Hematopoietic multipotent progenitor cell treated with erythropoietin and hydrocortisone succinate and interleukin-3 and kit ligand, for 17 days (in vitro differentiated cells): Measurements from ENCODE around the gene CEP112.
"Not testable (repeated sequence)": the region's sequence is repeated elsewhere in the genome, so short reads cannot be mapped to it uniquely, and the experiment has no call there.

Experiments used
- DNase-seq: peaks from one replicate; pipeline ENCODE4 v3.0.0-alpha.2; 2015; ENCODE audit warnings: low spot score

CEP112 gene

DNA sequence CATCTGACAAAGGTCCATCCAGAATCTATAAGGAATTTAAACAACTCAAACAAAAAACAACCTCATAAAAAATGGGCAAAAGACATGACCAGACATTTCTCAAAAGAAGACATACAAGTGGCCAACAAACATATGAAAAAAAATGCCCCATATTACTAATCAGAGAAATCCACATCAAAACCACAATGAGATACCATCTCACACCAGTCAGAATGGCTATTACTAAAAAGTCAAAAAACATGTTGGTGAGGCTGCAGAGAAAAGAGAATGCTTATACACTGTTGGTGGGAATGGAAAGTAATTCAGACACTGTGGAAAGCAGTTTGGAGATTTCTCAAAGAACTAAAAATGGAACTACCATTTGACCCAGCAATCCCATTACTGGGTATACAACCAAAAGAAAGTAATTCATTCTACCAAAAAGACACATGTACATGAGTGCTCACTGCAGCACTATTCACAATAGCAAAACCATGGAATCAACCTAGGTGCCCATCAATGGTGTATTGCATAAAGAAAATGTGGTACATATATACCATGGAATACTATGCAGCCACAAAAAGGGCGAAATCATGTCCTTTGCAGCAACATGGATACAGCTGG is 409.7 kb downstream of the CEP112 start:
- not testable (repeated sequence) for DNase-seq

DNA sequence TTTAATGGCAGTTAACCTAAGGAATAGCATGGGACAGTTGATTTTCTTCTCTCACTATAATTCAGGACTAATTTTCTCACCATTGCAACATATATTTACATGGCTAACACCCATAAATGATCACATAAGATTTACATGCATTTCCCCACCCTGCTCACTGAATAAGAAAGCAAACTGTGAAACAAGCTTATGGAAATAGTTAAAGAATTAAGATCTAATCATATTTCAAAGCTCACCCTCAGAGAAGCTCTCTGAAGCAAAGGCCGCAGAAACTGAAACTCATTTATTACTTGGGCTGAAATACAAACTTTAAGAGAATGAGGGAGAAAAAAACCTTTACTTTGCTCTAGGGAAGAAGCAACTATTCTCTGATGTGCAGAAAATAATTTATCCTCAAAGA is 411.8 kb downstream of the CEP112 start:
- no peak for DNase-seq

DNA sequence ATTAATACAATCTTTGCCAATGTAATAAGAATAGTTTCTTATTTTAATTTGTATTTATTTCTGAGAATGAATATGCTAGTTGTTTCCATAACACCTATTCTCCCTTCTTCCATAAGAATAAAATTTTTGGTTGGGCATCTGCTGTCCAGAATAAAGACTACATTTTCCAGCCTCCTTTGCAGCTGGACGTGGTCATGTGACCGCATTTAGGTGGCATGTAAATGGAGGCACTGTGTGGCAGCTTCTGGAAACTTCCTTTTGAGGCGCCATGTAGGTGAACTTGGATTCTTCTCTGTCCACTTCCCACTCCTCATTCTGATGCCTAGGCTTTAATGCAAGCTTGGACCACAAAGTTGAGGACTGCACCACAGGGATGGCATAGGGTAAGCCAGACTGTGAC is 415.0 kb downstream of the CEP112 start:
- no peak for DNase-seq

DNA sequence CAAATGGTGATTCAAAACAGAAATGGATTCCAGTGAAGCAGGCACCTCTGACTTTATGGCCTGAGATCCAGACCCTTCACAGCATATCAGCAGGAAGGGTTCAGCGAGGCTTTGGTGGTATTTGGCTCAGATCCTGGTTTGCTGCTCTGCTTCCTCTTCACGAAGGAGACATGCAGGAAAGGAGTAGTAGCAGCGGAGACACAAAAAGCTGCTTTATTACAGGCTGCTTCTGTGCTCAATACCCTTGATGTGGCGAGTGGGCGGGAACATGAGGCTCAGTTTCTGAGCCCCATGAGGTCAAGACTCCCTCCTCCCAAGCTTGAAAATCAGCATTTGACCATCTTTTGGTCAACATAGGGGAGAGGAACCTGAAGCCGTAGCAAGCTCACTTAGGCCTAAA is 417.1 kb downstream of the CEP112 start:
- no peak for DNase-seq

DNA sequence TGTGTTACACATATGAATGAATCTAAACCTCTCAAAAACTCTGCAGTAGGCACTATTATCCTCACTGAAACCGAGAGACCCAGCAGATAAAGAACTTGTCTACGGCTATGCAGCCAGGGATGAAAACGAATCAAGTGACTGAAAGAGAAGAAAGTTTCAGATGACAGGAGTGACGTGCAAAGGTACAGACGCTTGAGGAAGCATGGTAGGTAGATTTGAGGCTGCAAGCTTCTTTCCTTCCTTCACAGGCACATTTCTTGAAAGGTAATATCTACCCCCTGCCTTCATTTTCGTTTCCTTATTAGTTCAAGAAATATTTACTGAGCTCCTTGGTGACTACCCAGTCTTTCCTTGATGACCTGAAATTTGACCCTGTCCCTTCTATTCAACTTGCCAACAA is 418.9 kb downstream of the CEP112 start:
- DNase-seq: no peak

DNA sequence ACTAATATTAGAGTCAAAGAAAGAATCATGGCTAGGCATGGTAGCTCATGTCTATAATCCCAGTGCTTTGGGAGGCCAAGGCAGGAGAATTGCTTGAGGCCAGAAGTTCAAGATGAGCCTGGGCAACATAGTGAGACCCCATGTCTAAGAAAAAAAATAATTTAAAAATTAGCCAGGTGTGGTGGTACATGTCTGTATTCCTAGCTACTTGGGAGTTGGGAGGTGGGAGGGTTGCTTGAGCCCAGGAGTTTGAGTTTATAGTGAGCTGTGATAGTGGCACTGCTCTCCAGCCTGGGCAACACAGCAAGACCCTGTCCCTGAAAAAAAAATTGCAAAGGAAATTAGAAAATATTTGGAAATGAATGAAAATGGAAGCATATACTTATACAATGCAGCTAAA is 420.2 kb downstream of the CEP112 start:
- DNase-seq: no peak

DNA sequence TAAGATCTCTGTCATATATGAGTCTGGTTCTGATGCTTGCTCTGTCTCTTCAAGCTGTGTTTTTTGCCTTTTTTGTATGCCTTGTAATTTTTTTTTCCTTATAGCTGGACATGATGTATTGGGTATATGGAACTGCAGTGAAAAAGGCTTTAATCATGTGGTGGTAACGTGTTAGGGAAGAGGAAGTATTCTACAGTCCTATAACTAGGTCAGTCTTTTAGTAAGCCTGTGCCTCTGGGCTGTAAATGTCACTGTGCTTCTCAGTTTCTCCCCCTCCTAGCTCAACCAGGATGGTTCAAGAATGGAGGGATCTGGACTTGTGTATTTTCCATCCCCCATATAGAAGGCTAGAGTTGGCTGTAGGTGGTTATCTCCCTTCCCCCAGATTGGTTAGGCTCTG is 428.1 kb downstream of the CEP112 start:
- no peak for DNase-seq

DNA sequence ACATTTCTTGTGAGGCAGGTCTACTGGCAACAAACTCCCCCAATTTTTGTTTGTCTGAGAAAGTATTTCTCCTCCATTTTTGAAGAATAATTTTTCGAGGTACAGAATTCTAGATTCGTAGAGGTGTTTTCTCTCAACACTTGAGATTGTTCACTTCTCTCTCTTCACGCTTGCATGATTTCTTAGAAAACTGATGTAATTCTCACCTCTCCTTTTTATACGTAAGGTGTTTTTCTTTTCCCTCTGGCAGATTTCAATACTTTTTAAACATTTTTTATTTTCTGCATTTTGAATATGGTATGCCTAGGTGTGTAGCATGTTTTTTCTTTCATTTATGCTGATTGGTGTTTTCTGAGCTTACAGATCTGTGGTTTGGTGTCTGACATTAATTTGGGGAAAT is 429.0 kb downstream of the CEP112 start:
- DNase-seq: no peak

DNA sequence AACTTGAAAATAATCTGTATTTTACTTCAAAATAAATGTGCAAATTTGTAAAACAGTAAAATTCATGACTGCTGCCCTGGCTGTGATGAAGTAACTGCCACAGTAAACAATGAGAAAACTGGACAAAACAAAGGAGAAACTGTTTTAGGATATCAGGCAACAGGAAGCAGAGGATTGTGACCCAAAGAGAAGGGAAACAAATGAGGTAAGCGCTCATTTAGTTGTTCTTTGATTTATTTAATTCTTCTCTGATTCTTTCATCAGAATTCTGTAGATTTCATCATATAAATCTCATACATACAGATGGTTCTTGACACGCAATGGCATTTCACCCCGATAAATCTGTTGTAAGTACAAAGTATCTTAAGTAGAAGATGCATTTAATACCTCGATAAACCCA is 432.4 kb downstream of the CEP112 start:
- DNase-seq: no peak

DNA sequence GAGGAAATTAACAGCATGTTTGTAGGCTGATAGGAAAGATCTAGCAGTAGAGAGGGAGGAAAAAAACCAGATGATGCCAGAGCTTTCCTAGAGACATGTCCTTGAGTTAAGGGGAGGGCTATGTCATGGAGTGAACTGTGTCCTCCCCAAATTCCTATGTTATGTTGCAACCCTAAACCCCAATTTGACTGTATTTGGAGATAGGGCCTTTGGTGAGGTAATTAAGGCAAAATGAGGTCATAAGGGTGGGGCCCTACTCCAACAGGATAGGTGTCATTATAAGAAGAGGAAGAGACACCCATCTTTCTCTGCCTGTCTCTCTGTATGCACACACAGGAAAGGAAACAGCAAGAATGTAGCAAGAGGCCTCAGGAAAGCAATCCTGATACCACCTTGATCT is 435.2 kb downstream of the CEP112 start:
- no peak for DNase-seq

DNA sequence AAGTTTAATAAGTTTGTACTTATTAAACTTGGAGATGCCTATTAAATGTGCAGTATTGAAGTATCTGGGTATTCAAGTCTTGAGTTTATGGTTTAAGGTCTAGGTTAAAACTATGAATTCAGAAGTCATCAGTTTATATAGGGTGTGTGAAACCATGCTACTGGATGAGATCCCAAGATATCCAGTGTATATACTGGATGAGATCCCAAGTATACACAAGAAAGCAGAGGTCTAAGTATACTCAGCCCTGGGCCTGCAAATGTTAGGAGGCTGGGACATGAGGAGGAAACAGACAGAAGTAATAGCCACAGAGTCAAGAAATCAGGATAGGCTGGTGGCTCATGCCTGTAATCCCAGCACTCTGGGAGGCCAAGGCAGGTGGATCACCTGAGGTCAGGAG is 436.1 kb downstream of the CEP112 start:
- DNase-seq: no peak

DNA sequence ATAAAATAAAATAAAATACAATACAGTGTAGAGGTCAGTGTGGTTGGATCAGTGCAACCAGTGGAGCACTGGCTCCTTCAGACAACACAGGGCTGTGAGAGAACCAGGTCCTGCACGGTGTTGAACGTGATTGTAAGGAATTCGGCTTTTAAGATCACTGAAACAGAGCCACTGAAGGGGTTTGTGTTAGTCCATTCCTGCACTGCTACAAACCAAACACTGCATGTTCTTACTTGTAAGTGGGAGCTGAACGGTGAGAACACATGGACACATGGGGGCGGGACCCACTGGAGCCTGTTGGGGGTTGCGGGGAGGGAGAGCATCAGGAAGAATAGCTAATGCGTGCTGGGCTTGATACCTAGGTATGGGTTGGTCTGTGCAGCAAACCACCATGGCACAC is 437.3 kb downstream of the CEP112 start:
- DNase-seq: no peak

DNA sequence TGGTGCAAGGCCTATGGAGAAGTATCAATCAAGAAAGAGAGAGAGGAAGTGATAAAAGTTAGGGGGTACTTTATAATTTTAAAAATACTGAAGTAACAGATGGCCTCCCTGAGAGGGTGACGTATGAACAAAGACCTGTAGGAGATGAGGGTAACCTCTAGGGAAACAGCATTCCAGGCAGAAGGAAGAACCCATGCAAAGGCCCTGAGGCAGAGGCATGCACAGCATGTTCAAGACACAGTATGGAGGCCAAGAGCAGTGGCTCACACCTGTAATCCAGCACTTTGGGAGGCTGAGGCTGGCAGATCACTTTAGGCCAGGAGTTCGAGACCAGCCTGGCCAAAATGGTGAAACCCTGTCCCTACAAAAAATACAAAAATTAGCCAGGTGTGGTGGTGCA is 437.9 kb downstream of the CEP112 start:
- no peak for DNase-seq

DNA sequence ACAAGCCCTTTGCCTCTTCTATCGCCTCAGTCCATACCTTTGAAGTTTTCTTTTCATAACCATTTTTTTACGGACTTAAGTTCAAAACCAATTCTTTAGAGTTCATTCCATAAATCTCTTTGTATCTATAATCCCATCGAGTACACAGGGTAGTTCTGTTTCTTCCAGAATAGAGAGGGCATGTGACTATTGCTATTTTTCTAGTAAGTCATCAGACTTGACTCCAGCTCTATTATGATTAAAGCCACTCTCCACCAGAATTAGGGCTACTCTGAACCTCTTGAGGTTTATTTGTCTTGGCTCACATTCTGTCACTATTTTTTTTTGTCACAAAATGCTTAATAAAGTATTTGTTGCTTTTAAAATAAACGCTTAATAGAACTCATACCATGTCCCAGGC is 438.6 kb downstream of the CEP112 start:
- no peak for DNase-seq

DNA sequence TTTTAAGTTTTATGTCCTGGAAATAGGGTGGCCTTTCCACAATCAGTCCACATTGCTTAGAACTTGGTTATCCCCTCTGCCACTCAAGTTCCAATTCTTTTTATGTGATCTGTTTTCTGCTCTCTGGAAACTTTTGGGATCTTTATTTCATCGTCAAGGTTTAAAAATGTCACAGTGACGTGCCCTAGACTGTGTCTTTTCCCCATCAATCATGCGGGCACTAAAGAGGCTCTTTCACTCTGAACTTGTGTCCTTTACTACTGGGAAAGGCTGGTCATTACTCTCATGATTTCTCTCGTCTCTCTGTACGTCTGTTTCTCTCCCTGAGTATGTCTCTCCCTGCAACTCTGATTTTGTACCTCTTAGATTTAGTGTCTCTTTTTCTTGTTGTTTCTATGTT is 440.7 kb downstream of the CEP112 start:
- DNase-seq: no peak

DNA sequence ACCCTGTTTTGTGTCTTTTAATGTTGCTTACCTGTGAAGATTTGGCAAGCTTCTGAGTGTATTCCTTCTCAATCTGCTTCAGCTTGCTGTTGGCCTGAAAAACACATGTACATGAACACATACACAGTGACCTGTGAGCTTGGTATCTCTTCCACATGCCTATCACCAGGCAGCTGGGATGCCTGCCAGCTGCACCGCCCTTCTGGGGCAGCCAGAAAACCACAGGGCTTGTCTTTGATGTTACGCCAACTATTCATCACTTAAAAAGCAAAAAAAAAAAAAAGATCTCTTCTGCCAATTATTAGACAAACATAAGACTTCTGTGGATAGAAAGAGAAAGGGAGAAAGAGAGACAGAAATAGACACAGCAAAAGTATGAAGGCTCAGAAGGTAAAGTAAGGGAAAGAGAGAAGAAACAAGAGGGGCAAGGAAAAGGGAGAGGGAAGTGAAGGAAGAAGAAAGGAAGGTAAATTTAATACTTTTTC is 441.3 kb downstream of the CEP112 start:
- DNase-seq: peak; percentile 59

DNA sequence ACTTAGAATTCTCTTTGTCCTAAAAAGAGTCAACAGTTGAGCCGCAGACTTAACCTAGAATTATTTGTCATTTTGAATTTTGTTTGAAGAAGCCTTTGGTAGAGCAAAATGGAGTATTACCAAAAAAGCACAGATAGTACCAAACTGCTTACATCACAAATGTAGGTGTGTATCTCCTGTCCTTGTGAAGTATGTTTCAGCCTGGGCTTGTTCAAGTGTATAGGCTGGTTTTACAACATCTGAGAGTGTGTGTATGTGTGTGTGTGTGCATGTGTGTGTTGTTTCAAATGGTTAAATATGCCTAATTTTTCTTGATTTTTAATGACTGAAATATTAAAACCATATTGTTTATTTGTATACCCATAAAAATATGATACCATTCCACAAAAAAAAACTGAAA is 441.8 kb downstream of the CEP112 start:
- DNase-seq: no peak

DNA sequence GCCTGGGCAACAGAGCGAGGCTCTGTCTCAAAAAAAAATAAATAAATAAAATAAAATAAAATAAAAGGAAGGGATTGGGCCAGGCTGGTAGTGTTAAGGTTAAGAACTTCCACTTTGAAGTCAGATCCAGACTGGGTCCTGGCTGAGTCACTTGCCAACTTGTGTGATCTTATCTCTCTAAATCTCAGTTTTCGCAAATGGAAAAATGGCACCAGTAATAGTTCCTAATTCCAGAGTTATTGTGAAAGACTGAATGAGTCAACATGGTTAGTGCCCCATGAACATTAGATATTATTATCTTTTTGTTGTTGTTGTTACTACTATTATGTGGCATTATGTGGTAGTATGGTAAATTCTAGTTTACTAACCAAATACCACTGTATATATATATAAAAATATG is 442.5 kb downstream of the CEP112 start:
- no peak for DNase-seq

DNA sequence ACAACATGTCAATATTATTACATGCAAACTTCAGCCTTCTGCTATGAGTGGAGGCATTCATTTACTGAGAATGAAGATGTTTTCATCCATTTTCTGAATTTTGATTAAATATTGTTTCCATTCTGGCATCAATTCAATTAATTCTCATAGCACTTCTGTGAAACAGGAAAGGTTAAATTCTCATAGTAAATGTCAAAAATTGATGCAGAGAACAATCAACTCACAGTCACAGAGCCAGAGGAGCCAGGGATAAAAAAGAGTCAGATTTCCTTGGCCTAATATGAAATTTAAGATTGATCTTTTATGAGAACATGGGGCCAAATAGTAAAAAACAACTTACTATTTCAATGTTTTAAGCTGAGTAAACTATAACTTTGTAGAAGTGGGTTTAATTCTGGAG is 446.7 kb downstream of the CEP112 start:
- DNase-seq: no peak

DNA sequence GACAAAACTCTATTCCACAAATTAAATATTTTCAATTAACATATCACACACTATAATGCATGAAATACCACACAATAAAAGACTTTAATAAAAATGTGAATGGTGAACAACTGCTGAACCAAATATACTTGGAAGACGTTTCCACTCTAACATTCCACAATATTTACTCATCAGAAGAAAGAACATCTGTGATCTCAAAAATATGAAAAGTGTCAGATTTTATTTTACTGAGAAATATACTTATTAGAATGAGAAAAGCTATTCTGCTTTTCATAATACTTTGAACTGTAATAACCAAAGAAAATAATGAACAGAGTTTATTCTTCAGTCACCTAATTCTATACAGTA is 448.7 kb downstream of the CEP112 start:
- DNase-seq: no peak

DNA sequence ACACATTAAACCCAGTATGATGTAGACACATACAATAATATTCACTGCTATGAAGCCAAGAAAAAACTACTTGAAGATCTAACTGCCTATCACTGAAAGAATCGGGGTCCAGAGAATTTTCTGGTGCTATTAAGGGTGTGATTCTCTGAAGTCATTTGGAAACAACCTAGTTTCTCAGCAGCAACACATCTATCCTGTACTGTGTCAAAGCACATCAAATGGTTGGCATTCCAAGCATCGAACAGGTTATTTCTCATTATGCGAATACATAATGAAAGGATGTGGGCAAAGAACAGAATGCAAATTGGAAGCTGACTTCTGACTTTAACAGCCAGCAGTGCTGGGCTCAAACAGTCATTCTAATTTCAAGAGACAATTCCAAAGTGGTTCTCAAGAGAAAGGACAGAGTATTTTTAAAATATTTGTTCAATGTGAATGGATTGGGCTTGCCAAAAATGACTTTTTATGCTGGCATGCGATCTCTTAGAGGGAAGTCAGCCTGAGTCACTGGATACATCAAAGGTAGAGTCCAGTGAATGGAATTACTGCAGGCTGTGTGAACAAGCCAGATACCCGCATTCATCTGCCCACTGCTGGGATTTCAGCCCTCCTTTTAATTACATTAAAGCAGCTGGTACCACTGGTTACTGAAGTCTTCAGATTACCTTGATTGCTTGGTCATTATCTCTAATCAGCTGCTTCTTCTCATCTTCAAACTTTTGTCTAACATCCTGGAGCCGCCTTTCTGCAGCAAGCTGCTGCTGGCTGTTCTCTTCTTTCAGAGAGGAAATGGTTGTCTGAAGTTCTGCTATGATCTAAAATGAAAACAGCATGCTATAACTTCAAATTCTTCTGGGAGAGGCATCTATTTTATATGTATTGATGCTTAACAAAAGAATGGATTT is 449.3 kb downstream of the CEP112 start:
- DNase-seq: no peak

DNA sequence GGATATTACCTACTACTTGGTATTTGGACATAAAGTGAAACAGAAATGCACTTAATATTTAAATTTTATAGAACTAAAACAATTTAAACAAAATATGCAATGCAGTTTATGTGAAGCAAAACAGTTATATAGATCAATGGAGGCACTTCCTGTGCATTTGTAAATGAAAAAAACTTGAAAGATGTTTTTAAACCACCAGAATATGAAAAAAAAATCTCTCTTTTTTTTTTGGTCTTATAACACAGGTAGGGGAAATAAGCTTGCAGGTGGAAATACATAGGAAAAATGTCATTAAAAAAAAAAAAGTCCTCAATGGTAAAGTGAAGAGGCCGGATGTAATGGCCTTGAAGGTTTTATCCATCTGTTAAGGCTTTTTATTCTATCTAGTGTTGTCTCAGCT is 450.2 kb downstream of the CEP112 start:
- DNase-seq: no peak

DNA sequence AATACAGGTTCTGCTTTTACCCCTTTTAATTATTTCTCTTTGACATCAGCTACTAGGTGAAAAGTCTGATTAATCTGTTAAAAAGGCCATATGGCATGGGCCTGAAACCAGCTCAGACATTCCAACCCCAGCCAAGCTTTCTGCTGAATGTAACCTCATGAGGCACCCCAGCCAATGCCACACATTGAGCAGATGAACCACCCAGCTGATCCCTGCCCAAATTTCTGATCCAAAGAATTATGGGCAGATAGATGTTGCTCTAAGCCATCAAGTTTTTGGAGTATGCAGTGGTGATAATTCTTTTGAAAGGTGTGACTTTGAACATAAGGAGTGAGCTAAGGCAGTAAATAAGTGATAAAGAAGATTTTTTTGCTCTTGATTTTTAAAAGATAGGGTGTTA is 452.9 kb downstream of the CEP112 start:
- DNase-seq: no peak

DNA sequence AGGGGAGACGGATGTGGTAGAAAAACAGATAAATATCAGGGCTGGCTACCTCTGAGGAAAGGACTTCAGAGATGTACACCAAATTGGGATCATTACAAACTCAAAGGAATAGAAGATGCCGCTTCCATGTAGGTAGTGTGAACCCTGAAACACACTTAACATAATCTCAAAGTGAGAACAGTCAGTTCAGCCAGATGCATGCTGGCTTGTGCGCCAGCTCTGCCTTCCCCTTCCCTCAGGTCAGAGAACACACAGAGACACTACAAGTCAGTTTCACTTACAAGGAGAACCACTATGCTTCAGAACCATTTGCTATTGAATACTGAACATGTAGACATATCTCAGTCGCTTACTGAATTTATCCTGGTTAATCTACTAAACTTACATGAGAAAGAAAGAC is 454.5 kb downstream of the CEP112 start:
- no peak for DNase-seq
